ENCODE data around the gene MACROH2A1. TPM values are rescaled to one million over a fixed set of nuclear protein-coding genes. Genes with fewer than 3 reads are reported as not detected.

MACROH2A1 gene
- total and polyA plus RNA-seq, 2 experiments from 2014 or later, result 64.9 to 81.6 TPM

DNA sequence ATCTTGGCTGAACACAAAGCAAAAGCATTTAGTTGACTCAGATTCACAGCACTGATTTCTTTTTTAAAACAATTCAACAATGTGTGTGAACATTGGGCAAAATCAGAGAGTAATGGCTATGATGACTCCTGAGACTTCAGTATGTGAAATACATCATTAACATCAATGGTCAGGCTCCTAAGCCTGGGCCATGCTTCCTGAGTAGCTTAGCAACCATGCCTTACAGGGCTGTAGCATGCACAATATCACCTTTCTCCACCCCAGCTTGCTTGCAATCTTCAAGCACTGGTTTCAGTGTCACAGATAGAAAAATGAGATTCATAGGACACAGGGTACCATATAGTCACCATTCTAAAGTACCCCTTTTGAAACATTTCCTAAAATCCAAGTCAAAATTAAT, 41.3 kb downstream of the MACROH2A1 start:
- H3K79me2 ChIP-seq (replicated peaks; ENCODE audit: insufficient read depth), result no peaks in the 10 kb centered on the region
- no peaks in the 10 kb centered on the region; the same call in 1 of the 2 replicates for H4K20me1 ChIP-seq (replicated peaks; ENCODE audit: insufficient read depth)
- no peaks in the 10 kb centered on the region for H3K4me1 Mint-ChIP-seq
- H3K9me2 ChIP-seq (ENCODE audit: insufficient read depth), result no peaks in the 10 kb centered on the region
- no peak overlapping the region for H3K4me3 Mint-ChIP-seq
- H3F3A ChIP-seq (replicated peaks; ENCODE audit: low read depth), result no peaks in the 10 kb centered on the region
- H3K27me3 ChIP-seq (ENCODE audit: insufficient read depth), result no peaks in the 10 kb centered on the region
- no peak overlapping the region for H2AFZ ChIP-seq
- peaks cover 18% of the 10 kb centered on the region; the same call in 2 of the 3 replicates for H3K36me3 Mint-ChIP-seq (ENCODE audit: low read depth)
- no peak overlapping the region for H3K27ac Mint-ChIP-seq
- H3K9me3 Mint-ChIP-seq, result no peaks in the 10 kb centered on the region
- H3K4me3 ChIP-seq, result no peak overlapping the region
- no peak overlapping the region for H3K4me2 ChIP-seq
- TF ChIP-seq, protein P1, sequence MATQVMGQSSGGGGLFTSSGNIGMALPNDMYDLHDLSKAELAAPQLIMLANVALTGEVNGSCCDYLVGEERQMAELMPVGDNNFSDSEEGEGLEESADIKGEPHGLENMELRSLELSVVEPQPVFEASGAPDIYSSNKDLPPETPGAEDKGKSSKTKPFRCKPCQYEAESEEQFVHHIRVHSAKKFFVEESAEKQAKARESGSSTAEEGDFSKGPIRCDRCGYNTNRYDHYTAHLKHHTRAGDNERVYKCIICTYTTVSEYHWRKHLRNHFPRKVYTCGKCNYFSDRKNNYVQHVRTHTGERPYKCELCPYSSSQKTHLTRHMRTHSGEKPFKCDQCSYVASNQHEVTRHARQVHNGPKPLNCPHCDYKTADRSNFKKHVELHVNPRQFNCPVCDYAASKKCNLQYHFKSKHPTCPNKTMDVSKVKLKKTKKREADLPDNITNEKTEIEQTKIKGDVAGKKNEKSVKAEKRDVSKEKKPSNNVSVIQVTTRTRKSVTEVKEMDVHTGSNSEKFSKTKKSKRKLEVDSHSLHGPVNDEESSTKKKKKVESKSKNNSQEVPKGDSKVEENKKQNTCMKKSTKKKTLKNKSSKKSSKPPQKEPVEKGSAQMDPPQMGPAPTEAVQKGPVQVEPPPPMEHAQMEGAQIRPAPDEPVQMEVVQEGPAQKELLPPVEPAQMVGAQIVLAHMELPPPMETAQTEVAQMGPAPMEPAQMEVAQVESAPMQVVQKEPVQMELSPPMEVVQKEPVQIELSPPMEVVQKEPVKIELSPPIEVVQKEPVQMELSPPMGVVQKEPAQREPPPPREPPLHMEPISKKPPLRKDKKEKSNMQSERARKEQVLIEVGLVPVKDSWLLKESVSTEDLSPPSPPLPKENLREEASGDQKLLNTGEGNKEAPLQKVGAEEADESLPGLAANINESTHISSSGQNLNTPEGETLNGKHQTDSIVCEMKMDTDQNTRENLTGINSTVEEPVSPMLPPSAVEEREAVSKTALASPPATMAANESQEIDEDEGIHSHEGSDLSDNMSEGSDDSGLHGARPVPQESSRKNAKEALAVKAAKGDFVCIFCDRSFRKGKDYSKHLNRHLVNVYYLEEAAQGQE (IDR thresholded peaks at IDR 0.05; ENCODE audit: unreplicated experiment), result no peak
- TF ChIP-seq EZH2phosphoT487 (IDR thresholded peaks at IDR 0.05; ENCODE audit: unreplicated experiment) (no peak), POLR2AphosphoS5 (IDR thresholded peaks at IDR 0.05; ENCODE audit: low read depth) (no peak), EZH2 (IDR thresholded peaks at IDR 0.05; ENCODE audit: low read depth, unreplicated experiment) (no peak), STAT1 (IDR thresholded peaks at IDR 0.05; ENCODE audit: unreplicated experiment) (no peak), NANOG (IDR thresholded peaks at IDR 0.05; ENCODE audit: borderline replicate concordance) (no peak), CREB1 (CRISPR knock-in tag; IDR thresholded peaks at IDR 0.05; ENCODE audit: low read depth) (no peak), ZNF331 (CRISPR knock-in tag; IDR thresholded peaks at IDR 0.05; ENCODE audit: low read depth) (no peak), ZNF114 (CRISPR knock-in tag; IDR thresholded peaks at IDR 0.05) (no peak), JUNB (IDR thresholded peaks at IDR 0.05; ENCODE audit: unreplicated experiment) (no peak)
- TF ChIP-seq, protein P2, sequence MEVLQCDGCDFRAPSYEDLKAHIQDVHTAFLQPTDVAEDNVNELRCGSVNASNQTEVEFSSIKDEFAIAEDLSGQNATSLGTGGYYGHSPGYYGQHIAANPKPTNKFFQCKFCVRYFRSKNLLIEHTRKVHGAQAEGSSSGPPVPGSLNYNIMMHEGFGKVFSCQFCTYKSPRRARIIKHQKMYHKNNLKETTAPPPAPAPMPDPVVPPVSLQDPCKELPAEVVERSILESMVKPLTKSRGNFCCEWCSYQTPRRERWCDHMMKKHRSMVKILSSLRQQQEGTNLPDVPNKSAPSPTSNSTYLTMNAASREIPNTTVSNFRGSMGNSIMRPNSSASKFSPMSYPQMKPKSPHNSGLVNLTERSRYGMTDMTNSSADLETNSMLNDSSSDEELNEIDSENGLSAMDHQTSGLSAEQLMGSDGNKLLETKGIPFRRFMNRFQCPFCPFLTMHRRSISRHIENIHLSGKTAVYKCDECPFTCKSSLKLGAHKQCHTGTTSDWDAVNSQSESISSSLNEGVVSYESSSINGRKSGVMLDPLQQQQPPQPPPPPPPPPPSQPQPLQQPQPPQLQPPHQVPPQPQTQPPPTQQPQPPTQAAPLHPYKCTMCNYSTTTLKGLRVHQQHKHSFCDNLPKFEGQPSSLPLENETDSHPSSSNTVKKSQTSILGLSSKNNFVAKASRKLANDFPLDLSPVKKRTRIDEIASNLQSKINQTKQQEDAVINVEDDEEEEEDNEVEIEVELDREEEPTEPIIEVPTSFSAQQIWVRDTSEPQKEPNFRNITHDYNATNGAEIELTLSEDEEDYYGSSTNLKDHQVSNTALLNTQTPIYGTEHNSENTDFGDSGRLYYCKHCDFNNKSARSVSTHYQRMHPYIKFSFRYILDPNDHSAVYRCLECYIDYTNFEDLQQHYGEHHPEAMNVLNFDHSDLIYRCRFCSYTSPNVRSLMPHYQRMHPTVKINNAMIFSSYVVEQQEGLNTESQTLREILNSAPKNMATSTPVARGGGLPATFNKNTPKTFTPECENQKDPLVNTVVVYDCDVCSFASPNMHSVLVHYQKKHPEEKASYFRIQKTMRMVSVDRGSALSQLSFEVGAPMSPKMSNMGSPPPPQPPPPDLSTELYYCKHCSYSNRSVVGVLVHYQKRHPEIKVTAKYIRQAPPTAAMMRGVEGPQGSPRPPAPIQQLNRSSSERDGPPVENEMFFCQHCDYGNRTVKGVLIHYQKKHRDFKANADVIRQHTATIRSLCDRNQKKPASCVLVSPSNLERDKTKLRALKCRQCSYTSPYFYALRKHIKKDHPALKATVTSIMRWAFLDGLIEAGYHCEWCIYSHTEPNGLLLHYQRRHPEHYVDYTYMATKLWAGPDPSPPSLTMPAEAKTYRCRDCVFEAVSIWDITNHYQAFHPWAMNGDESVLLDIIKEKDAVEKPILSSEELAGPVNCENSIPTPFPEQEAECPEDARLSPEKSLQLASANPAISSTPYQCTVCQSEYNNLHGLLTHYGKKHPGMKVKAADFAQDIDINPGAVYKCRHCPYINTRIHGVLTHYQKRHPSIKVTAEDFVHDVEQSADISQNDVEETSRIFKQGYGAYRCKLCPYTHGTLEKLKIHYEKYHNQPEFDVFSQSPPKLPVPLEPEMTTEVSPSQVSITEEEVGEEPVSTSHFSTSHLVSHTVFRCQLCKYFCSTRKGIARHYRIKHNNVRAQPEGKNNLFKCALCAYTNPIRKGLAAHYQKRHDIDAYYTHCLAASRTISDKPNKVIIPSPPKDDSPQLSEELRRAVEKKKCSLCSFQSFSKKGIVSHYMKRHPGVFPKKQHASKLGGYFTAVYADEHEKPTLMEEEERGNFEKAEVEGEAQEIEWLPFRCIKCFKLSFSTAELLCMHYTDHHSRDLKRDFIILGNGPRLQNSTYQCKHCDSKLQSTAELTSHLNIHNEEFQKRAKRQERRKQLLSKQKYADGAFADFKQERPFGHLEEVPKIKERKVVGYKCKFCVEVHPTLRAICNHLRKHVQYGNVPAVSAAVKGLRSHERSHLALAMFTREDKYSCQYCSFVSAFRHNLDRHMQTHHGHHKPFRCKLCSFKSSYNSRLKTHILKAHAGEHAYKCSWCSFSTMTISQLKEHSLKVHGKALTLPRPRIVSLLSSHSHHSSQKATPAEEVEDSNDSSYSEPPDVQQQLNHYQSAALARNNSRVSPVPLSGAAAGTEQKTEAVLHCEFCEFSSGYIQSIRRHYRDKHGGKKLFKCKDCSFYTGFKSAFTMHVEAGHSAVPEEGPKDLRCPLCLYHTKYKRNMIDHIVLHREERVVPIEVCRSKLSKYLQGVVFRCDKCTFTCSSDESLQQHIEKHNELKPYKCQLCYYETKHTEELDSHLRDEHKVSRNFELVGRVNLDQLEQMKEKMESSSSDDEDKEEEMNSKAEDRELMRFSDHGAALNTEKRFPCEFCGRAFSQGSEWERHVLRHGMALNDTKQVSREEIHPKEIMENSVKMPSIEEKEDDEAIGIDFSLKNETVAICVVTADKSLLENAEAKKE (CRISPR knock-in tag; IDR thresholded peaks at IDR 0.05), result no peak
- TF ChIP-seq, protein P3, sequence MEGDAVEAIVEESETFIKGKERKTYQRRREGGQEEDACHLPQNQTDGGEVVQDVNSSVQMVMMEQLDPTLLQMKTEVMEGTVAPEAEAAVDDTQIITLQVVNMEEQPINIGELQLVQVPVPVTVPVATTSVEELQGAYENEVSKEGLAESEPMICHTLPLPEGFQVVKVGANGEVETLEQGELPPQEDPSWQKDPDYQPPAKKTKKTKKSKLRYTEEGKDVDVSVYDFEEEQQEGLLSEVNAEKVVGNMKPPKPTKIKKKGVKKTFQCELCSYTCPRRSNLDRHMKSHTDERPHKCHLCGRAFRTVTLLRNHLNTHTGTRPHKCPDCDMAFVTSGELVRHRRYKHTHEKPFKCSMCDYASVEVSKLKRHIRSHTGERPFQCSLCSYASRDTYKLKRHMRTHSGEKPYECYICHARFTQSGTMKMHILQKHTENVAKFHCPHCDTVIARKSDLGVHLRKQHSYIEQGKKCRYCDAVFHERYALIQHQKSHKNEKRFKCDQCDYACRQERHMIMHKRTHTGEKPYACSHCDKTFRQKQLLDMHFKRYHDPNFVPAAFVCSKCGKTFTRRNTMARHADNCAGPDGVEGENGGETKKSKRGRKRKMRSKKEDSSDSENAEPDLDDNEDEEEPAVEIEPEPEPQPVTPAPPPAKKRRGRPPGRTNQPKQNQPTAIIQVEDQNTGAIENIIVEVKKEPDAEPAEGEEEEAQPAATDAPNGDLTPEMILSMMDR (conservative IDR thresholded peaks at IDR 0.05; ENCODE audit: low read depth in 2 of 2), result no peak
- TF ChIP-seq, protein P4, sequence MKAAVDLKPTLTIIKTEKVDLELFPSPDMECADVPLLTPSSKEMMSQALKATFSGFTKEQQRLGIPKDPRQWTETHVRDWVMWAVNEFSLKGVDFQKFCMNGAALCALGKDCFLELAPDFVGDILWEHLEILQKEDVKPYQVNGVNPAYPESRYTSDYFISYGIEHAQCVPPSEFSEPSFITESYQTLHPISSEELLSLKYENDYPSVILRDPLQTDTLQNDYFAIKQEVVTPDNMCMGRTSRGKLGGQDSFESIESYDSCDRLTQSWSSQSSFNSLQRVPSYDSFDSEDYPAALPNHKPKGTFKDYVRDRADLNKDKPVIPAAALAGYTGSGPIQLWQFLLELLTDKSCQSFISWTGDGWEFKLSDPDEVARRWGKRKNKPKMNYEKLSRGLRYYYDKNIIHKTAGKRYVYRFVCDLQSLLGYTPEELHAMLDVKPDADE (IDR thresholded peaks at IDR 0.05), result no peak
- no peak overlapping the region for H3K27ac ChIP-seq (ENCODE audit: low read depth)
- no peaks in the 10 kb centered on the region for H3K36me3 ChIP-seq (ENCODE audit: insufficient read depth)
- no peaks in the 10 kb centered on the region for H3K27me3 Mint-ChIP-seq (ENCODE audit: insufficient read depth, low read depth, poor library complexity)
- DNase-seq (ENCODE audit: low spot score) (no peak), ATAC-seq (no peak)
- H3K4me1 ChIP-seq (ENCODE audit: insufficient read depth), result no peaks in the 10 kb centered on the region

All from GM23338 (cell line).